Ureter (tissue), 1 donor: ENCODE data around the gene PLA2G2F. TPM values are rescaled to one million over a fixed set of nuclear protein-coding genes. Genes with fewer than 3 reads are reported as not detected.

Experiments
- DNase-seq: peaks from one replicate; pipeline ENCODE4 v3.0.0-alpha.2; 2020; ENCODE audit warnings: low spot score
- total RNA-seq: library from RNA; stranded (reverse); gene quantifications from one replicate; pipeline ENCODE4 v1.2.4, GENCODE V29; 2023
- donor health status: DM: yes; HTN: yes; CAD: no.

The PLA2G2F gene
- total RNA-seq, 1 donor from 2014 or later = 19.2 TPM

GRCh38 chr1:20142001-20142710 is 3.0 kb downstream of the PLA2G2F start:
- DNase-seq = no peak

GRCh38 chr1:20143318-20143717 is 4.2 kb downstream of the PLA2G2F start:
- DNase-seq = no peak

- DNase-seq = no peak
Observed at GRCh38 chr1:20143734-20144565, 4.8 kb downstream of the PLA2G2F start.

- DNase-seq = no peak
Observed at GRCh38 chr1:20147846-20148570, 8.9 kb downstream of the PLA2G2F start.

- no peak for DNase-seq
Observed at GRCh38 chr1:20148571-20149500, 9.7 kb downstream of the PLA2G2F start.

- DNase-seq = no peak
Observed at GRCh38 chr1:20149601-20150325, 10.6 kb downstream of the PLA2G2F start.

GRCh38 chr1:20150326-20150705 is 11.2 kb downstream of the PLA2G2F start:
- DNase-seq = no peak

GRCh38 chr1:20150969-20151368 is 11.8 kb downstream of the PLA2G2F start:
- DNase-seq = no peak

- peak; percentile 89 for DNase-seq
Observed at GRCh38 chr1:20151906-20152598, 12.9 kb downstream of the PLA2G2F start.

- no peak for DNase-seq
Observed at GRCh38 chr1:20152599-20152930, 13.4 kb downstream of the PLA2G2F start.

- DNase-seq = peak; percentile 62
Observed at GRCh38 chr1:20153000-20153418, 13.9 kb downstream of the PLA2G2F start.

- no peak for DNase-seq
Observed at GRCh38 chr1:20154301-20154831, 15.2 kb downstream of the PLA2G2F start.

- no peak for DNase-seq
Observed at GRCh38 chr1:20158358-20159070, 19.4 kb downstream of the PLA2G2F start.

- DNase-seq = no peak
Observed at GRCh38 chr1:20160034-20160433, 20.9 kb downstream of the PLA2G2F start.

GRCh38 chr1:20164694-20165202 is 25.6 kb downstream of the PLA2G2F start:
- no peak for DNase-seq

- DNase-seq = no peak
Observed at GRCh38 chr1:20165522-20165951, 26.4 kb downstream of the PLA2G2F start.

GRCh38 chr1:20166051-20166450 is 26.9 kb downstream of the PLA2G2F start:
- no peak for DNase-seq

GRCh38 chr1:20167126-20167525 is 28.0 kb downstream of the PLA2G2F start:
- no peak for DNase-seq
